Measurements from ENCODE around the gene C16orf87. TPM values are rescaled to one million over a fixed set of nuclear protein-coding genes. Genes with fewer than 3 reads are reported as not detected.

The C16orf87 gene
- total and polyA plus RNA-seq, 9 of the 15 experiments (the other 6 are each of a cell fraction or from before 2014, with no cell fraction given): 7.8 to 16.7 (median 10.5) TPM

DNA sequence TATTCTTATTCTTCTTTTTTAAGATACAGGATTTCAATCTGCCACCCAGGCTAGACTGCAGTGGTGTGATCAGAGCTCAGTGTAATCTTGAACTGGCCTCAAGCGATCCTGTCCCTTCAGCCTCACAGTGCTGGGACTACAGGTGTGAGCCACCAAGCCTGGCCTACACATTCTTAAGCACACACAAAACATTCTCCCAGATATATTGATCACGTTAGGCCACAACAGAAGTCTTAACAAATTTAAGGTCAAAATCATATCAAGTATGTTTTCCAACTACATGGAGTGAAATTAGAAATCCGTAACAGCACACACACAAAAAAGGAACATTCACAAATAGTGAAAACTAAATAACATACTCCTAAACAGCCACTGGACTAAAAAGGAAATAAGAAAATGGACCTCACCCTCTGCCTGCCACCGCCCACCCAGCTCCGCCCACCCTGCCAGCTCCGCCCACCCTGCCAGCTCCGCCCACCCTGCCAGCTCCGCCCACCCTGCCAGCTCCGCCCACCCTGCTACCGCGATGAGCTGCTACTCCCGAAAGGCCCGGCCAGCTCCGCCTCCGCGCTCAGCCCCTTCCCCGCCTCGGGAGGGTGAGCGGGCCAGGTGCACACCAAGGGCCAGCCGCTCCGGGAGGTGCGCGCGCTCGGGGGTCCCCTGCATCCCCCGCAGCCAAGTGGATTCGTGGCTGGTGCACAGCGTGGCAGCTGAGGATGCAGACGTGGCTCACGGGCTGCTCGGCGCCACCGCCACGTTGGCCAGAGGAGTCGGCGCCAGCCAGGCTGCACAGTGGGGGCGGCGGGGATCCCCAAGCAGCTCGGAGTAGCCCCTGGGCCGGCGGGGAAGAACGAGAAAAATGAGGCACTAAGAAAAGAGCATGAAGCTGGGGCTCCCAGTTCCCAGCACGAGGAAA, 41.2 kb downstream of the C16orf87 start (continued):
- no peak for TF ChIP-seq ZNF224 (CRISPR knock-in tag; IDR thresholded peaks at IDR 0.05)
- no peak for TF ChIP-seq ZC3H11A (IDR thresholded peaks at IDR 0.05; ENCODE audit: low read depth, low read length)
- TF ChIP-seq, protein P1, sequence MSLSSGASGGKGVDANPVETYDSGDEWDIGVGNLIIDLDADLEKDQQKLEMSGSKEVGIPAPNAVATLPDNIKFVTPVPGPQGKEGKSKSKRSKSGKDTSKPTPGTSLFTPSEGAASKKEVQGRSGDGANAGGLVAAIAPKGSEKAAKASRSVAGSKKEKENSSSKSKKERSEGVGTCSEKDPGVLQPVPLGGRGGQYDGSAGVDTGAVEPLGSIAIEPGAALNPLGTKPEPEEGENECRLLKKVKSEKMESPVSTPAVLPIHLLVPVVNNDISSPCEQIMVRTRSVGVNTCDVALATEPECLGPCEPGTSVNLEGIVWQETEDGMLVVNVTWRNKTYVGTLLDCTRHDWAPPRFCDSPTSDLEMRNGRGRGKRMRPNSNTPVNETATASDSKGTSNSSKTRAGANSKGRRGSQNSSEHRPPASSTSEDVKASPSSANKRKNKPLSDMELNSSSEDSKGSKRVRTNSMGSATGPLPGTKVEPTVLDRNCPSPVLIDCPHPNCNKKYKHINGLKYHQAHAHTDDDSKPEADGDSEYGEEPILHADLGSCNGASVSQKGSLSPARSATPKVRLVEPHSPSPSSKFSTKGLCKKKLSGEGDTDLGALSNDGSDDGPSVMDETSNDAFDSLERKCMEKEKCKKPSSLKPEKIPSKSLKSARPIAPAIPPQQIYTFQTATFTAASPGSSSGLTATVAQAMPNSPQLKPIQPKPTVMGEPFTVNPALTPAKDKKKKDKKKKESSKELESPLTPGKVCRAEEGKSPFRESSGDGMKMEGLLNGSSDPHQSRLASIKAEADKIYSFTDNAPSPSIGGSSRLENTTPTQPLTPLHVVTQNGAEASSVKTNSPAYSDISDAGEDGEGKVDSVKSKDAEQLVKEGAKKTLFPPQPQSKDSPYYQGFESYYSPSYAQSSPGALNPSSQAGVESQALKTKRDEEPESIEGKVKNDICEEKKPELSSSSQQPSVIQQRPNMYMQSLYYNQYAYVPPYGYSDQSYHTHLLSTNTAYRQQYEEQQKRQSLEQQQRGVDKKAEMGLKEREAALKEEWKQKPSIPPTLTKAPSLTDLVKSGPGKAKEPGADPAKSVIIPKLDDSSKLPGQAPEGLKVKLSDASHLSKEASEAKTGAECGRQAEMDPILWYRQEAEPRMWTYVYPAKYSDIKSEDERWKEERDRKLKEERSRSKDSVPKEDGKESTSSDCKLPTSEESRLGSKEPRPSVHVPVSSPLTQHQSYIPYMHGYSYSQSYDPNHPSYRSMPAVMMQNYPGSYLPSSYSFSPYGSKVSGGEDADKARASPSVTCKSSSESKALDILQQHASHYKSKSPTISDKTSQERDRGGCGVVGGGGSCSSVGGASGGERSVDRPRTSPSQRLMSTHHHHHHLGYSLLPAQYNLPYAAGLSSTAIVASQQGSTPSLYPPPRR (CRISPR knock-in tag; IDR thresholded peaks at IDR 0.05; ENCODE audit: borderline replicate concordance): no peak
- TF ChIP-seq PCBP1 (IDR thresholded peaks at IDR 0.05; ENCODE audit: low read depth, low read length, poor library complexity, severe bottlenecking): no peak
- TF ChIP-seq ZZZ3 (IDR thresholded peaks at IDR 0.05): no peak
- no peak for TF ChIP-seq PRPF4 (IDR thresholded peaks at IDR 0.05; ENCODE audit: insufficient read depth, low read depth, low read length, poor library complexity, severe bottlenecking)
- TF ChIP-seq, protein P2, sequence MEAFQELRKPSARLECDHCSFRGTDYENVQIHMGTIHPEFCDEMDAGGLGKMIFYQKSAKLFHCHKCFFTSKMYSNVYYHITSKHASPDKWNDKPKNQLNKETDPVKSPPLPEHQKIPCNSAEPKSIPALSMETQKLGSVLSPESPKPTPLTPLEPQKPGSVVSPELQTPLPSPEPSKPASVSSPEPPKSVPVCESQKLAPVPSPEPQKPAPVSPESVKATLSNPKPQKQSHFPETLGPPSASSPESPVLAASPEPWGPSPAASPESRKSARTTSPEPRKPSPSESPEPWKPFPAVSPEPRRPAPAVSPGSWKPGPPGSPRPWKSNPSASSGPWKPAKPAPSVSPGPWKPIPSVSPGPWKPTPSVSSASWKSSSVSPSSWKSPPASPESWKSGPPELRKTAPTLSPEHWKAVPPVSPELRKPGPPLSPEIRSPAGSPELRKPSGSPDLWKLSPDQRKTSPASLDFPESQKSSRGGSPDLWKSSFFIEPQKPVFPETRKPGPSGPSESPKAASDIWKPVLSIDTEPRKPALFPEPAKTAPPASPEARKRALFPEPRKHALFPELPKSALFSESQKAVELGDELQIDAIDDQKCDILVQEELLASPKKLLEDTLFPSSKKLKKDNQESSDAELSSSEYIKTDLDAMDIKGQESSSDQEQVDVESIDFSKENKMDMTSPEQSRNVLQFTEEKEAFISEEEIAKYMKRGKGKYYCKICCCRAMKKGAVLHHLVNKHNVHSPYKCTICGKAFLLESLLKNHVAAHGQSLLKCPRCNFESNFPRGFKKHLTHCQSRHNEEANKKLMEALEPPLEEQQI (IDR thresholded peaks at IDR 0.05): no peak
- TF ChIP-seq E2F3 (CRISPR knock-in tag; IDR thresholded peaks at IDR 0.05): no peak
- TF ChIP-seq SIN3A (IDR thresholded peaks at IDR 0.05; ENCODE audit: borderline replicate concordance in 2 of 2, control insufficient read depth in 1 of 2, low read depth in 2 of 2, low read length in 2 of 2): 0 out of 4 replicates have a peak, but pooled peaks of 1 of the 2 experiments have one; percentile 33
- TF ChIP-seq MCM5 (IDR thresholded peaks at IDR 0.05; ENCODE audit: low read depth): no peak
- peak; percentile 60 for TF ChIP-seq POLR2AphosphoS5 (IDR thresholded peaks at IDR 0.05; ENCODE audit: control insufficient read depth, insufficient read depth, low read depth, low read length)
- TF ChIP-seq NFE2 (IDR thresholded peaks at IDR 0.05; ENCODE audit: low read depth): no peak
- TF ChIP-seq NUFIP1 (IDR thresholded peaks at IDR 0.05; ENCODE audit: partially characterized antibody): no peak
- TF ChIP-seq MTA2 (IDR thresholded peaks at IDR 0.05; ENCODE audit: low read depth): no peak
- peak in 1 of 2 experiments; percentile 30; a peak in 1 of 4 replicates for TF ChIP-seq KDM1A (IDR thresholded peaks at IDR 0.05)
- TF ChIP-seq RBM17 (IDR thresholded peaks at IDR 0.05; ENCODE audit: borderline replicate concordance, low read depth, low read length): no peak
- TF ChIP-seq ARID1B (IDR thresholded peaks at IDR 0.05): 0 out of 2 replicates have a peak, but pooled peaks have one; percentile 12
- peak; percentile 91 for TF ChIP-seq ZNF263 (CRISPR knock-in tag; IDR thresholded peaks at IDR 0.05; ENCODE audit: borderline replicate concordance)
- TF ChIP-seq, protein P3, sequence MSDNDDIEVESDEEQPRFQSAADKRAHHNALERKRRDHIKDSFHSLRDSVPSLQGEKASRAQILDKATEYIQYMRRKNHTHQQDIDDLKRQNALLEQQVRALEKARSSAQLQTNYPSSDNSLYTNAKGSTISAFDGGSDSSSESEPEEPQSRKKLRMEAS (CRISPR knock-in tag; IDR thresholded peaks at IDR 0.05): peak; percentile 57
- no peak for TF ChIP-seq FOXK1 (CRISPR knock-in tag; IDR thresholded peaks at IDR 0.05; ENCODE audit: borderline replicate concordance)
